Sciatic nerve (tissue), 2 donors: ENCODE results near the gene CEACAM20. TPM values are rescaled to one million over a fixed set of nuclear protein-coding genes. Genes with fewer than 3 reads are reported as not detected.
"Not testable (repeated sequence)": the region's sequence is repeated elsewhere in the genome, so short reads cannot be mapped to it uniquely, and the experiment has no call there.

ENCODE experiments used
- ATAC-seq: fragments of 200-7000 bp; cut with Tn5 transposase; one replicate; pipeline ENCODE4 v1.9.1; 2020; ENCODE audit warnings: mild to moderate bottlenecking, moderate library complexity
- DNase-seq: peaks from one replicate; pipeline ENCODE4 v3.0.0-alpha.2; 2020; ENCODE audit warnings: low spot score
- intact Hi-C: fragments of 100-400 bp; cut with DNase I; formaldehyde crosslinking; loops from one replicate; pipeline ENCODE4 v1.14.2; 2022
- total RNA-seq: library from RNA; stranded (reverse); fragmentation: NEBNext Ultra II Directional; extraction: Animal tissue kit (Norgen Biotek cat#: 25700); gene quantifications from one replicate; pipeline ENCODE4 v1.2.1, GENCODE V29; 2021
- donor health status: DM: no; HTN: no; CAD: no.
- donor health status: DM: no; HTN: no; CAD: no.

Gene CEACAM20
- total RNA-seq, 1 donor from 2014 or later, result not detected

DNA sequence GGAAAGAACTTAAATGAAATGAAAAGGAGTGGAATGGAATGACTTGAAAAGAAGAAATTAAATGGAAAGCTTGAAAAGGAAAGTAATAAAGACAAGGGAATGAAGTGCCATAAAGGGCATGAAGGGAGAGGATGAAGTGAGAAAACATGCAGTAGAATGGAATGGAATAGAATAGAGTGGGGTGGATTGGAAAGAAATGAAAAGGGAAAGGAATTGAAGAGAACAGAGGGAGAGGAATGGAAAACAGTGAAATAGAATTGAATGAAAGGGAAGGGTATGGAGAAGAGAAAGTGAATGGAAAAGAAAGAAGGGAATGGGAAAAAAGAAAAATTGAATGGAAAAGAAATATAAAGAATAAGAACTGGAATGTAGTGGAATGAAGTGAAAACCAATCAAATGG, 20.0 kb downstream of the CEACAM20 start:
- DNase-seq, result no peak
- ATAC-seq, result no peak
- intact Hi-C loops, result no loop called here

DNA sequence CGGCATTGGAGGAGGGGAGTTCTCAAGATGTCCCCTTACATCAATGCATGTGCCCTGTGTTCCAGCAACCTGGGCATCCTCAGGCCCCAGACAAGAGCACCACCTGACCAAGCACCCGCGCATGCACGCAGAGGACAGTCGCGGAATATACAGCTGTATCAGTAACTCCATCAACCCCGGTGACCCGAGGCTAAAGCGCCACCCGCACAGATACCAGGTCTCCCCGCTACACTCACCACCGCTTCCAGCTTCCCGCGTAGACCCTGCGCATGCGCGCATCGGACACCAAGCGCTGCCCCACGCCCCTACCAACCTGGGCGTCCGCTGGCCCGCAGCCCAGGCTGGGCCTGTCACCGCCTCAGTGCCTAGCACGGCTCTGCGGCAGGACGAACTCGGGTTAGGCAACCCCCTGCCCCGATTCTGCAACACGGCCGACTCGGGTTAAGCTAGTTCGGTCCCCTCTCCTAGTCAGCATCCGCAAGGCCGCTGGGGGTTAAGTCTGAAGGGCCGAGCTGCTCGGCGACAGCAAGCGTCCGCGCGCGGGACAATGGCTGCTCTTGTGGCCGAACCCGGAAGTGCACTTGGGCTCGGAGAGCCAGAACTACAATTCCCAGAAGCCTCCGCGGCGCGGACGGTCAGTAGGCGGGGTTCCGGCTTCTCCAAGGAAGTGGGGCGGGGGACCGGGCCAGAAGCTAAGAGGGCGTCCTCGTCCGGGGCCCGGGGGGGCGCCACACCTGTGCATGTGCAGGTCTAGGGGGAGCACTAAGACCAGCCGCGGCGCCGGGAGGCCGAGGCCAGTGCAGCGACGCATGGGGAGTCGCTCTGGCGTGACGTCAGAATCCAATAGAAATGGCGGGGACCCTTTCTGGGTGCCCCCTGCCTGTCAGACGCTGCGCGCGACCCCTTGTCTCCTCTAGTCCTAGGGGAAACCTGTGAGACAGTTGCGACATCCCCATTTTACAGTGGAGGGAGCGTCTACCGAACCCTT, 29.2 kb downstream of the CEACAM20 start, which contains the start of gene ZNF180:
ZNF180 (minus strand) TSS at position 561 of the 988 bp plus-strand sequence. CDS start 3,188 bp downstream, outside the sequence.
- intact Hi-C loops, result no loop called here
- peak; percentile 98 for DNase-seq
- ATAC-seq, result peak; percentile 99

DNA sequence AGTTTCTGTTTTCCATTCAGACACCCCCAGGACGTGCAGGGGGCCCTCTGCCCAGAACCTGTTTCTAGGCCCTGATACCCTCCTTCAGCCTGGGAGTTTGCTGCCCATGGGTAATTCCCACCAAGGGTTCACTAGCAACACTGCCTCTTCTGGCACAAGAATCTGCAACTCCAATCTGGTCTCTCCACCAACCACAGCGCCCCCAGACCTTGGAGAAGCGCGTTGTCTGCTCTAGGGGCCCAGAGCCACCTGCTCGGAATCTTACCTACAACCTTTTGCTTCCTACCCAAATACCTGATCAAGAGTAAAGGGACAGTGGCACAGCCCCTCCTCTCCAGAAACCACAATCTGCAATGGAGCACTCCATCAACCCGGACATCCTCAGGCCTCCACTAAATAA, 29.9 kb downstream of the CEACAM20 start:
- intact Hi-C loops, result no loop called here
- no peak for ATAC-seq
- DNase-seq, result no peak

DNA sequence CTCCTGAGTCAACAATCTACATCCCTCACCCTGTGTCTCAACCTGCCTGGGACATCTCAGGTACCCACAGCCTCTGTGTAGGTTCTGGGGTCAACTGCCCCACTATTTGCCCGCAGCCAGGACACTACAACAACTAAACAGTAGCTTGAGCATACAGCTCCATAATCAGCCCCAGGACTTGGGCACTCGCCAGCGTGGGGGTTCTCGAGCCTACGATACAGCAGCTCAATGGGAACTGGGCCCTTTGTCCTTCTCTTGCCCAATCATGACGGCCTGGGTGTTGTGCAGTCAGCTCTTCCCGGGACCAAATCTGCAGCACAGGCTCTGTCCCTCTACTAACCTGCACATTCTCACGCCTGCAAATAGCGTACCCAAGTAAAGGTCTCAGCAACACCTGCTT, 30.5 kb downstream of the CEACAM20 start:
- ATAC-seq, result no peak
- intact Hi-C loops, result no loop called here
- DNase-seq, result no peak

DNA sequence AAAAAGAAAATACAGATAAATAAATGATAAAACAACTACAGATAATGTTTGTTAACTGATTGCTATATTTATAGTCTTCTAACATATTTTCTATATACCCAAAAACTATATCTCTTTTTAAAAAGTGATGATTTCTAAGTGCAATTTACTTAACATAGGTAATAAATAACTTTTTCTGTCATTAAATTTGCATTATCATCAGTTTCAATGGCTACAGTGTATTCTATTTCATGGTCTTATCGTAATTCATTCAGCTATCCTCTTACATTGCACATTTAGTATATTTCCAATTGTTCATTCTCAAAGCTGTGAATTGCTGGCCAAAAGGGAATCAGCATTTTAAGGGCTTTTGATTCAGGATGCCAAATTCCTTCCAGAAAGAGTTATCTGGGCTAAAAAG, 32.8 kb downstream of the CEACAM20 start:
- ATAC-seq (no peak), DNase-seq (no peak)
- intact Hi-C loops, result no loop called here

DNA sequence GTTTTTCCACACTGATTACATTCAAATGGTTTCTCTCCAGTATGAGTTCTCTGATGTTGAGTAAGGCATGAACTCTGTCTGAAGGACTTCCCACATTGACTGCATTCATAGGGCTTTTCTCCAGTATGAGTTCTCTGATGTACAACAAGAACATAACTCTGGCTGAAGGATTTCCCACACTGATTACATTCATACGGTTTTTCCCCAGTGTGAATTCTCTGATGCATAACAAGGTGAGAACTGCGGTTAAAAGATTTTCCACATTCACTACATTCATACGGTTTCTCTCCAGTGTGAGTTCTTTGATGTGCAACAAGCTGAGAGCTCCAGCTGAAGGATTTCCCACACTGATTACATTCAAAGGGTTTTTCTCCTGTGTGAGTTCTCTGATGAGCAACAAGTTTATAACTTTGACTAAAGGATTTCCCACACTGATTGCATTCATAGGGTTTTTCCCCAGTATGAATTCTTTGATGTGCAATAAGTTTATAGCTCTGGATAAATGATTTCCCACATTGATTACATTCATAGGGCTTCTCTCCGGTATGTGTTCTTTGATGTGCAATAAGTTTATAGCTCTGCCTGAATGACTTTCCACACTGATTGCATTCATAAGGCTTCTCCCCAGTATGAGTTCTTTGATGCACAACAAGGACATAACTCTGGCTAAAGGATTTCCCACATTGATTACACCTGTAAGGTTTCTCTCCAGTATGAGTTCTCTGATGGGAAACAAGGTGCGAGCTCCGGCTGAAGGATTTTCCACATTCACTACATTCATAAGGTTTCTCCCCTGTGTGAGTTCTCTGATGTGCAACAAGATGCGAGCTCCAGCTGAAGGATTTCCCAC, 52.7 kb downstream of the CEACAM20 start:
- intact Hi-C loops, result no loop called here
- ATAC-seq, result no peak
- DNase-seq, result no peak

DNA sequence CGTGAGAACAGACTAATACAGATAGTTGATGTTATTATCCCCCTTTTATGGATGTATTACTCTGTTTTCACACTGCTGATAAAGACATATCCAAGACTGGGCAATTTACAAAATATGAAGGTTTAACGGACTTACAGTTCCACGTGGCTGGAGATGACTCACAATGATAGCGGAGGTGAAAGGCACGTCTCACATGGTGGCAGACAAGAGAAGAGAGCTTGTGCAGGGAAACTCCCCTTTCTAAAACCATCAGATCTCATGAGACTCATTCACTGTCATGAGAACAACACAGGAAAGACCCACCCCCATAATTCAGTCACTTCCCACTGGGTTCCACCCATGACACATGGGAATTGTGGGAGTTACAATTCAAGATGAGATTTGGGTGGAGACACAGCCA, 60.7 kb downstream of the CEACAM20 start:
- ATAC-seq, intact Hi-C loops, DNase-seq: not testable (repeated sequence)

DNA sequence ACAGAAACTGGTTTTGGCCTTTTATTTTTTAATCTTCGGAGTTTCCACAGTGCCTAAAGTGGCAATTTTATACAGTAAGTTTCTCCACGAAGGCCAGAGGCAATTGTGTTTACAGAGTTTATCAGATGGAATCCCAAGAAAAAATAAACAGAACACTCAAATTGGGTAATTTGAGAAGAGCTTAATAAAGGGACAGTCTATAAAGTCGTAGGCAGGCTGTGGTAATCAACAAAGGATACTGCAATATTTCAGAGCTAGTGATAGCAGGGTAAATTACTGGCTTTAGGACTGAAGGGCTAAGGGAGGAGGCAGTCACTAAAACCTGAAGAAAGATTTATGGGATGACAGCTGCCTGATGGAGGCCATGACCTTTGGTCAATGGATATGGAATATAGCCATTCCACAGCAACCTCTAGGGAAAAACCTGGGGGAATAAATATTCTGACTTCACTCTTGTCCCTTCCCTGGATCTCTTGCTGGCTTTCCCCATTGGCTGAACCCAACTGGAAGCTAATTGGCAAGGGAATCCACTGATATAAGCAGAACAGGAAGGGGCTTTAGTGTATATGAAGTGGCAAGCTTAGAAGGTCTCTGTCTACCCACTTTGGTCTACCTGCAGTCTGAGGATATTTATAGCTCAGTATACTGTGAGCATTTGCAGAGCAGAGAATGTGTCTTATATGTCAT, 66.7 kb downstream of the CEACAM20 start:
- ATAC-seq, intact Hi-C loops, DNase-seq: not testable (repeated sequence)

Other genes starting within 250 kb of the CEACAM20 start
- 11.5 TPM for gene ZNF235, start 224.7 kb downstream of the CEACAM20 start, total RNA-seq
- gene ZNF112, start 173.0 kb downstream of the CEACAM20 start, total RNA-seq, result 6.9 TPM
- gene ZNF285, start 128.1 kb downstream of the CEACAM20 start, total RNA-seq, result 7.7 TPM
- gene ZNF229, start 81.2 kb downstream of the CEACAM20 start, total RNA-seq, result 8.6 TPM
- 7.5 TPM for gene ZNF180, start 29.2 kb downstream of the CEACAM20 start, total RNA-seq
- not detected for gene IGSF23, start 83.9 kb upstream of the CEACAM20 start, total RNA-seq
- gene PVR, start 114.2 kb upstream of the CEACAM20 start, total RNA-seq, result 49.1 TPM
- gene CEACAM19, start 141.8 kb upstream of the CEACAM20 start, total RNA-seq, result 23.4 TPM
- not detected for gene CEACAM16, start 169.5 kb upstream of the CEACAM20 start, total RNA-seq
- 117 TPM for gene BCL3, start 219.0 kb upstream of the CEACAM20 start, total RNA-seq
- not detected for gene CBLC, start 248.2 kb upstream of the CEACAM20 start, total RNA-seq